A549 (cell line): Measurements from ENCODE around the gene IRF6.

Experiments
- BCL3 ChIP-seq: fragments of >200 bp; sonication (Bioruptor Twin); formaldehyde crosslinking; IDR thresholded peaks from 3 replicates; pipeline ENCODE4 v1.6.1; 2016
- CTCF ChIP-seq: fragments of >200 bp; sonication (Bioruptor Twin); formaldehyde crosslinking; IDR thresholded peaks from 3 replicates; pipeline ENCODE4 v1.5.1; 2016
- MAX ChIP-seq: IDR thresholded peaks from 2 replicates; pipeline ENCODE4 v1.6.1; 2012
- REST ChIP-seq: fragments of 200-600 bp; sonication (generic); IDR thresholded peaks from 2 replicates; pipeline ENCODE4 v1.6.1; 2016; ENCODE audit warnings: antibody characterized with exemption, mild to moderate bottlenecking, moderate library complexity
- SMC3 ChIP-seq: fragments of >200 bp; sonication (Bioruptor Twin); formaldehyde crosslinking; IDR thresholded peaks from 3 replicates; pipeline ENCODE4 v1.6.1; 2018; ENCODE audit warnings: inconsistent platforms
- TF ChIP-seq, protein P1 (sequence below): fragments of 450-650 bp; IDR thresholded peaks from 2 replicates; pipeline ENCODE4 v1.6.1; 2014; ENCODE audit warnings: antibody characterized with exemption

- TF ChIP-seq, protein P1, sequence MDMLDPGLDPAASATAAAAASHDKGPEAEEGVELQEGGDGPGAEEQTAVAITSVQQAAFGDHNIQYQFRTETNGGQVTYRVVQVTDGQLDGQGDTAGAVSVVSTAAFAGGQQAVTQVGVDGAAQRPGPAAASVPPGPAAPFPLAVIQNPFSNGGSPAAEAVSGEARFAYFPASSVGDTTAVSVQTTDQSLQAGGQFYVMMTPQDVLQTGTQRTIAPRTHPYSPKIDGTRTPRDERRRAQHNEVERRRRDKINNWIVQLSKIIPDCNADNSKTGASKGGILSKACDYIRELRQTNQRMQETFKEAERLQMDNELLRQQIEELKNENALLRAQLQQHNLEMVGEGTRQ, result no peak
- TF ChIP-seq CTCF (no peak), SMC3 (no peak), BCL3 (no peak), MAX (no peak), REST (no peak)
Observed at GRCh38 chr1:209787551-209787950, 18.4 kb downstream of the IRF6 start.
